ENCODE measurements around the gene RNF222. TPM values are rescaled to one million over a fixed set of nuclear protein-coding genes. Genes with fewer than 3 reads are reported as not detected.

The RNF222 gene
- total and polyA plus RNA-seq, 10 of the 15 experiments (the other 5 are each of a cell fraction or from before 2014, with no cell fraction given), result not detected

DNA sequence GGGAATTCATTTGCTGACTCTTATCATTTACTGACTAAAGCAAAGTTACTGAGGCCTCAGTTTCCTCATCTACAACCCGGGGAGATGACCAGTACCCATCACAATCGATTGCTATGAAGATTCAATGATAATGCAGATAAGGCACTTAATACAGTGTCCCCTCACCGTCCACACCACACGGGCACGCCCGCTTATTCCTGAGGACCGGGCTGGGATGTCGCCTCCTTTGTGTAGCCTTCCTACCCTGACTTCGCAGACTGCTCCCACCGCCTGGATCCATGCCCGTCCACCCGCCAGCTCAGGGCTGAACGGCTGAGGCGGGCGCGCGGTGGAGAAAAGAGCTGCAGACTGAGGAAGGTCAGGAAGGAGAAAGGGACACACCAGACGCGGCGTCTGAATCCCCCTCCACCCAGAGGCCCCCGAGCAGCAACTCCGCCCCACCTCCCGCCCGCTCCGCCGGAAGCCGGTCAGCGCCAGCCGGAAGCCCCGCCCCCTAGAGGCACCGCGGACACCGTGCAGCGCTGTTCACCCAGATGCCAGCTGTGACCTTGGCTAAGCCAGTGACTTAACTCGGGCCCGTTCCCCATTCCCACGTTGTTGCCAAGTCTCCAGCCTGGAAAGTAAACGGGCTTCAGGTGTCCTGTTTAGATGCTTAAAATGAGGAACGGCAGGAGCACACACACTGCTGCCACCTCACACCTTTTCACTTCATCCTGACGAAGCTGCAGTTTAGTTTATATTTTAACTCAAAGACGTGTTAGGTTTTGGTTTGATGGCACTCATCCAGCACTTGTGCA is 21.2 kb downstream of the RNF222 start, which contains the start of gene KRABD2 (continued):
- TF ChIP-seq, protein P1, sequence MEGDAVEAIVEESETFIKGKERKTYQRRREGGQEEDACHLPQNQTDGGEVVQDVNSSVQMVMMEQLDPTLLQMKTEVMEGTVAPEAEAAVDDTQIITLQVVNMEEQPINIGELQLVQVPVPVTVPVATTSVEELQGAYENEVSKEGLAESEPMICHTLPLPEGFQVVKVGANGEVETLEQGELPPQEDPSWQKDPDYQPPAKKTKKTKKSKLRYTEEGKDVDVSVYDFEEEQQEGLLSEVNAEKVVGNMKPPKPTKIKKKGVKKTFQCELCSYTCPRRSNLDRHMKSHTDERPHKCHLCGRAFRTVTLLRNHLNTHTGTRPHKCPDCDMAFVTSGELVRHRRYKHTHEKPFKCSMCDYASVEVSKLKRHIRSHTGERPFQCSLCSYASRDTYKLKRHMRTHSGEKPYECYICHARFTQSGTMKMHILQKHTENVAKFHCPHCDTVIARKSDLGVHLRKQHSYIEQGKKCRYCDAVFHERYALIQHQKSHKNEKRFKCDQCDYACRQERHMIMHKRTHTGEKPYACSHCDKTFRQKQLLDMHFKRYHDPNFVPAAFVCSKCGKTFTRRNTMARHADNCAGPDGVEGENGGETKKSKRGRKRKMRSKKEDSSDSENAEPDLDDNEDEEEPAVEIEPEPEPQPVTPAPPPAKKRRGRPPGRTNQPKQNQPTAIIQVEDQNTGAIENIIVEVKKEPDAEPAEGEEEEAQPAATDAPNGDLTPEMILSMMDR (IDR thresholded peaks at IDR 0.05 in 2 of 3, conservative IDR thresholded peaks at IDR 0.05 in 1 of 3; ENCODE audit: control insufficient read depth in 2 of 3, extremely low read depth in 1 of 3, insufficient read depth in 1 of 3, low read depth in 3 of 3, low read length in 3 of 3), result peak; percentile 62 to 77 (median 70)
- TF ChIP-seq BRCA1 (IDR thresholded peaks at IDR 0.05; ENCODE audit: low read depth, low read length) (no peak; the same call in 1 of the 2 replicates), SP1 (IDR thresholded peaks at IDR 0.05; ENCODE audit: low read depth, low read length) (no peak), LARP7 (IDR thresholded peaks at IDR 0.05) (0 out of 2 replicates have a peak, but pooled peaks have one; percentile 74), CEBPB (IDR thresholded peaks at IDR 0.05; ENCODE audit: borderline replicate concordance in 1 of 2, low read depth in 2 of 2, low read length in 2 of 2) (no peak), CREM (IDR thresholded peaks at IDR 0.05; ENCODE audit: low read depth) (0 out of 2 replicates have a peak, but pooled peaks have one; percentile 35), NBN (IDR thresholded peaks at IDR 0.05) (peak; percentile 37; the same call in 1 of the 2 replicates), SREBF2 (IDR thresholded peaks at IDR 0.05; ENCODE audit: low read length) (no peak), RAD51 (IDR thresholded peaks at IDR 0.05) (no peak), PAX5 (IDR thresholded peaks at IDR 0.05; ENCODE audit: borderline replicate concordance, low read depth, low read length) (0 out of 2 replicates have a peak, but pooled peaks have one; percentile 52), SIX5 (IDR thresholded peaks at IDR 0.05; ENCODE audit: low read depth, low read length, severe bottlenecking) (no peak), TBL1XR1 (IDR thresholded peaks at IDR 0.05; ENCODE audit: low read depth, low read length) (no peak), POLR2AphosphoS5 (IDR thresholded peaks at IDR 0.05; ENCODE audit: low read length) (peak; percentile 93)
- TF ChIP-seq, protein P2, sequence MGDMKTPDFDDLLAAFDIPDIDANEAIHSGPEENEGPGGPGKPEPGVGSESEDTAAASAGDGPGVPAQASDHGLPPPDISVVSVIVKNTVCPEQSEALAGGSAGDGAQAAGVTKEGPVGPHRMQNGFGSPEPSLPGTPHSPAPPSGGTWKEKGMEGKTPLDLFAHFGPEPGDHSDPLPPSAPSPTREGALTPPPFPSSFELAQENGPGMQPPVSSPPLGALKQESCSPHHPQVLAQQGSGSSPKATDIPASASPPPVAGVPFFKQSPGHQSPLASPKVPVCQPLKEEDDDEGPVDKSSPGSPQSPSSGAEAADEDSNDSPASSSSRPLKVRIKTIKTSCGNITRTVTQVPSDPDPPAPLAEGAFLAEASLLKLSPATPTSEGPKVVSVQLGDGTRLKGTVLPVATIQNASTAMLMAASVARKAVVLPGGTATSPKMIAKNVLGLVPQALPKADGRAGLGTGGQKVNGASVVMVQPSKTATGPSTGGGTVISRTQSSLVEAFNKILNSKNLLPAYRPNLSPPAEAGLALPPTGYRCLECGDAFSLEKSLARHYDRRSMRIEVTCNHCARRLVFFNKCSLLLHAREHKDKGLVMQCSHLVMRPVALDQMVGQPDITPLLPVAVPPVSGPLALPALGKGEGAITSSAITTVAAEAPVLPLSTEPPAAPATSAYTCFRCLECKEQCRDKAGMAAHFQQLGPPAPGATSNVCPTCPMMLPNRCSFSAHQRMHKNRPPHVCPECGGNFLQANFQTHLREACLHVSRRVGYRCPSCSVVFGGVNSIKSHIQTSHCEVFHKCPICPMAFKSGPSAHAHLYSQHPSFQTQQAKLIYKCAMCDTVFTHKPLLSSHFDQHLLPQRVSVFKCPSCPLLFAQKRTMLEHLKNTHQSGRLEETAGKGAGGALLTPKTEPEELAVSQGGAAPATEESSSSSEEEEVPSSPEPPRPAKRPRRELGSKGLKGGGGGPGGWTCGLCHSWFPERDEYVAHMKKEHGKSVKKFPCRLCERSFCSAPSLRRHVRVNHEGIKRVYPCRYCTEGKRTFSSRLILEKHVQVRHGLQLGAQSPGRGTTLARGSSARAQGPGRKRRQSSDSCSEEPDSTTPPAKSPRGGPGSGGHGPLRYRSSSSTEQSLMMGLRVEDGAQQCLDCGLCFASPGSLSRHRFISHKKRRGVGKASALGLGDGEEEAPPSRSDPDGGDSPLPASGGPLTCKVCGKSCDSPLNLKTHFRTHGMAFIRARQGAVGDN (IDR thresholded peaks at IDR 0.05), result peak; percentile 89
- TF ChIP-seq, protein P3, sequence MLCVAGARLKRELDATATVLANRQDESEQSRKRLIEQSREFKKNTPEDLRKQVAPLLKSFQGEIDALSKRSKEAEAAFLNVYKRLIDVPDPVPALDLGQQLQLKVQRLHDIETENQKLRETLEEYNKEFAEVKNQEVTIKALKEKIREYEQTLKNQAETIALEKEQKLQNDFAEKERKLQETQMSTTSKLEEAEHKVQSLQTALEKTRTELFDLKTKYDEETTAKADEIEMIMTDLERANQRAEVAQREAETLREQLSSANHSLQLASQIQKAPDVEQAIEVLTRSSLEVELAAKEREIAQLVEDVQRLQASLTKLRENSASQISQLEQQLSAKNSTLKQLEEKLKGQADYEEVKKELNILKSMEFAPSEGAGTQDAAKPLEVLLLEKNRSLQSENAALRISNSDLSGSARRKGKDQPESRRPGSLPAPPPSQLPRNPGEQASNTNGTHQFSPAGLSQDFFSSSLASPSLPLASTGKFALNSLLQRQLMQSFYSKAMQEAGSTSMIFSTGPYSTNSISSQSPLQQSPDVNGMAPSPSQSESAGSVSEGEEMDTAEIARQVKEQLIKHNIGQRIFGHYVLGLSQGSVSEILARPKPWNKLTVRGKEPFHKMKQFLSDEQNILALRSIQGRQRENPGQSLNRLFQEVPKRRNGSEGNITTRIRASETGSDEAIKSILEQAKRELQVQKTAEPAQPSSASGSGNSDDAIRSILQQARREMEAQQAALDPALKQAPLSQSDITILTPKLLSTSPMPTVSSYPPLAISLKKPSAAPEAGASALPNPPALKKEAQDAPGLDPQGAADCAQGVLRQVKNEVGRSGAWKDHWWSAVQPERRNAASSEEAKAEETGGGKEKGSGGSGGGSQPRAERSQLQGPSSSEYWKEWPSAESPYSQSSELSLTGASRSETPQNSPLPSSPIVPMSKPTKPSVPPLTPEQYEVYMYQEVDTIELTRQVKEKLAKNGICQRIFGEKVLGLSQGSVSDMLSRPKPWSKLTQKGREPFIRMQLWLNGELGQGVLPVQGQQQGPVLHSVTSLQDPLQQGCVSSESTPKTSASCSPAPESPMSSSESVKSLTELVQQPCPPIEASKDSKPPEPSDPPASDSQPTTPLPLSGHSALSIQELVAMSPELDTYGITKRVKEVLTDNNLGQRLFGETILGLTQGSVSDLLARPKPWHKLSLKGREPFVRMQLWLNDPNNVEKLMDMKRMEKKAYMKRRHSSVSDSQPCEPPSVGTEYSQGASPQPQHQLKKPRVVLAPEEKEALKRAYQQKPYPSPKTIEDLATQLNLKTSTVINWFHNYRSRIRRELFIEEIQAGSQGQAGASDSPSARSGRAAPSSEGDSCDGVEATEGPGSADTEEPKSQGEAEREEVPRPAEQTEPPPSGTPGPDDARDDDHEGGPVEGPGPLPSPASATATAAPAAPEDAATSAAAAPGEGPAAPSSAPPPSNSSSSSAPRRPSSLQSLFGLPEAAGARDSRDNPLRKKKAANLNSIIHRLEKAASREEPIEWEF (IDR thresholded peaks at IDR 0.05; ENCODE audit: insufficient replicate concordance, low read depth, low read length), result no peak
- TF ChIP-seq, protein P4, sequence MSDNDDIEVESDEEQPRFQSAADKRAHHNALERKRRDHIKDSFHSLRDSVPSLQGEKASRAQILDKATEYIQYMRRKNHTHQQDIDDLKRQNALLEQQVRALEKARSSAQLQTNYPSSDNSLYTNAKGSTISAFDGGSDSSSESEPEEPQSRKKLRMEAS (IDR thresholded peaks at IDR 0.05; ENCODE audit: low read depth, low read length), result peak; percentile 44; the same call in 1 of the 2 replicates
- TF ChIP-seq, protein P5, sequence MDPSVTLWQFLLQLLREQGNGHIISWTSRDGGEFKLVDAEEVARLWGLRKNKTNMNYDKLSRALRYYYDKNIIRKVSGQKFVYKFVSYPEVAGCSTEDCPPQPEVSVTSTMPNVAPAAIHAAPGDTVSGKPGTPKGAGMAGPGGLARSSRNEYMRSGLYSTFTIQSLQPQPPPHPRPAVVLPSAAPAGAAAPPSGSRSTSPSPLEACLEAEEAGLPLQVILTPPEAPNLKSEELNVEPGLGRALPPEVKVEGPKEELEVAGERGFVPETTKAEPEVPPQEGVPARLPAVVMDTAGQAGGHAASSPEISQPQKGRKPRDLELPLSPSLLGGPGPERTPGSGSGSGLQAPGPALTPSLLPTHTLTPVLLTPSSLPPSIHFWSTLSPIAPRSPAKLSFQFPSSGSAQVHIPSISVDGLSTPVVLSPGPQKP (IDR thresholded peaks at IDR 0.05; ENCODE audit: low read depth, low read length), result peak; percentile 47; the same call in 1 of the 2 replicates
